NCI-H524 treated with DMSO at 0.1 percent for 48 hours (cell line): ENCODE data around the gene QSOX2.
A peak's percentile ranks its signal among the peaks of the same experiment; 100 is the strongest.

Experiments
- DNase-seq: peaks from one replicate; lab custom pipeline; 2025; lab: John Stamatoyannopoulos, UW

Gene QSOX2

GRCh38 chr9:136265561-136266355, 20.1 kb upstream of the QSOX2 start:
- DNase-seq = no peak

- DNase-seq = no peak
These were observed 19.1 kb upstream of the QSOX2 start for GRCh38 chr9:136264441-136265405.

GRCh38 chr9:136264031-136264430, 18.4 kb upstream of the QSOX2 start:
- no peak for DNase-seq

GRCh38 chr9:136262671-136263178, 17.1 kb upstream of the QSOX2 start:
- DNase-seq = no peak

- no peak for DNase-seq
These were observed 16.2 kb upstream of the QSOX2 start for GRCh38 chr9:136261686-136262430.

GRCh38 chr9:136260936-136261472, 15.4 kb upstream of the QSOX2 start:
- no peak for DNase-seq

GRCh38 chr9:136260521-136260920, 14.9 kb upstream of the QSOX2 start:
- DNase-seq = no peak

- DNase-seq = no peak
These were observed 14.2 kb upstream of the QSOX2 start for GRCh38 chr9:136259836-136260235.

GRCh38 chr9:136259517-136259813, 13.9 kb upstream of the QSOX2 start:
- DNase-seq = no peak

- DNase-seq = peak; percentile 41
These were observed 13.3 kb upstream of the QSOX2 start for GRCh38 chr9:136258786-136259516.

- DNase-seq = no peak
These were observed 12.7 kb upstream of the QSOX2 start for GRCh38 chr9:136258299-136258625.

- DNase-seq = no peak
These were observed 12.0 kb upstream of the QSOX2 start for GRCh38 chr9:136257381-136258298.

GRCh38 chr9:136255896-136256890, 10.6 kb upstream of the QSOX2 start:
- DNase-seq = no peak

- DNase-seq = no peak
These were observed 9.5 kb upstream of the QSOX2 start for GRCh38 chr9:136255166-136255538.

GRCh38 chr9:136254381-136255165, 9.0 kb upstream of the QSOX2 start:
- DNase-seq = no peak

- DNase-seq = no peak
These were observed 7.9 kb upstream of the QSOX2 start for GRCh38 chr9:136253246-136254130.

GRCh38 chr9:136252846-136253245, 7.2 kb upstream of the QSOX2 start:
- DNase-seq = no peak
